ENCODE data around the gene ABL1.

The ABL1 gene

DNA sequence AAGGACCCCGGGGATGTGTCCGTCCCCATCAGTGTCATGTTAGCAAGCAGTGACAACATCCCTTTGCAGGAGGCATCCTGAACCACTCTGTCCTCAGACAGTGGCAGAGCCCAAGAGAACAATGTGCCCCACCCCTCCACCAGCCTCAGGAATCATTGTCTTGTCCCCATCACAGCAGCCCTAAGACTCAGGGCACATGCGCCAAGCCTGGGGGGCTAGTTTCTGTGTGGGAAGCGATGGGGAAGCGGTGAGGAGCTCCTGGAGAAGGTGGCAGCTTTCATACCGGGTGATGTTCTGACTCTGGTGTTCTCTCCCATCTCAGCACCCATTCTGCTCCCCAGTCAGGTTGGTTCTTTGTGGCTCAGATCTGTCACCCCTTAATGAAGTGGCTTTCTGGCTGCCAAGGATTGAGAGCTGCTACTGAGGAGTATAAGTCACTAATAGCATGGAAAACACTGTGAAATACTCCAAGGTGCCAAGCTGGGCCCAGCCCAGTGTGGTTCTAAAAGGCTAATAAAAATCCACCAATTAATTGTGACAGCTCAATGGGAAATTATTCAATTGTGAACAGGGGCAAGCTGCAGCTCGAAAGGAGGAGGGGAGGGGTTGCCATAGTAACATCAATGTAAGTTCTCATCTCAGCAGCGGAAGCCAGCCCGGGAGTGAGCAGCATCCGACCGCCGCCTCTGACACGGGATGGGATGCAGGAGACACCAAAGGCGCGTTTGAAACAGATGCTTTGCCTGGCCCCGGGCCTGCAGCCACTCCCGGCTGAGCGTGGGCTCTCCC lies 56.8 kb downstream of the ABL1 start:
- no peak for DNase-seq (ENCODE audit: low spot score)

DNA sequence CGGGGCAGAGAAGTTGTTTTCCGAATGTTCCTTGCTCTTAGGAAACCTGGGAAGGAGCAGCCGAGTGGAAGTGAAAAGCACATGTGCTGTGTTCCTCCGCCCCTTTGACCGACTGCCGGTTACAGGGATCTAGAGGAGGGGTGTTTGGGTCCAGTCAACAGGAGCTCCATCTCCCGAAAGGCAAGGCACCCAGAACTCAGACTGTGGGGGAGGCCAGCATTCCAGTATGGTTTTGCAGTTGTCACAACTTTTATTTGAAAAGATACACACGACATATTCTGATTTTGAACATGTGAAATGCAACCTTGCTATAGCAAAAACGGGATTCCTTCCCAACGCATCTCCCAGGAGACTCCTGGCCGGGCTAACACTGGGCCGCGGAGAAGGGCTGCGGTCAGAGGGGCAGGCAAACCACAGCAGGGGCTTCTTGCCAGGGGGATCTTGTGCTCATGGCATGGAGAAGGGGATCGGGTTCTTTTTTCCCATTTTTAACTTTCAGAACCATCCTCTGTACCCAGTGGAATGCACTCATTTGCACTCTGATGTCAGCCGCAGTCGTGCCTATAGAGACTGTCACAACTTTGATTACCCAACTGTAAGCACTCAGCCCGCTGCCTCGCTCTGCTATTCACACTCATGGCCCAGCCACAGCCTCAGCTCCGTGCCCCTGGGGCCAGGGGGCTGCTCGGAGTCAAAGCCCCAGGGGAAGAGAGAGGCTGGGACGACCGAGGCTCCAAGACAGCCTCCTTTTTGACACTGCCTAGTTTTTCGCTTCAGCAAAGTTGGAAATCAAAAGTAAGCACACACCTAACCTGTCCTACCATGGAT lies 57.6 kb downstream of the ABL1 start:
- no peak for DNase-seq (ENCODE audit: low spot score)

DNA sequence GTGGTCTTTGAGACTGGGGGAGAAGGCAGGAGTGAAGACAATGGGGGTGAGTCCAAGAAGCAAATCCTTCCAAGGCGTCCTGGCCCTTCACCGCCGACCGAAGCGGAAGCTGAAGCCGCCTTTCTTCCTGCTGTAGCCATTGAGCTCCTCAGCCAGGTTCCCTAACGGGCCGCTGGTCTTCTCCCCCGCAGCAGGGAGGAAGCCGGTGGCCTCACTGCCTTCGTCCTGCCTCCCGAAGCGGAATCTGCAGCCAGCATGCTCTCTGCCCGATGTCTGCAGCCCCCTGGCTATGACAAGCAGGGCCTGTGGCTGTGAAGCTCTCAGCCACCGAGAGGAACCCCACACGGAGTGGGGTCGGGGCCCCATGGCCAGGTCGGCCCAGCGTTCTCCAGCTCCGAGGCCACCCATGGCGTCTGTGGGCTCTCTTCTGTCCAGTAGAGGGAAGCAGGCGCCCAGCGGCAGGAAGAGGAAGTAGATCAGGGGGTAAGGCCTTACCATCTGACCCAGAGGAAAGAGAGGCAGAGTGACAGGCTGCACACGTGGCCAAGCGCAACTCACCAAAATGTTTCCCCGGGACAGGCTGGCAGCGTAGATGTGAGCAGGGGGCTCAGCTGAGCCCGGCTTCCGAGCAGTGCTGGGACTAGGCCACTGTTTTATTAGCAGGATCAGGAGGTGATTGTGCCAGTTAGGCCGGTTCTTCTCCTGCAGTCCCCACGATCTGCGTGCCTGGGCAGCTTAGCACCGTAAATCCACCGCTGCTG lies 58.5 kb downstream of the ABL1 start:
- DNase-seq (ENCODE audit: low spot score): no peak

DNA sequence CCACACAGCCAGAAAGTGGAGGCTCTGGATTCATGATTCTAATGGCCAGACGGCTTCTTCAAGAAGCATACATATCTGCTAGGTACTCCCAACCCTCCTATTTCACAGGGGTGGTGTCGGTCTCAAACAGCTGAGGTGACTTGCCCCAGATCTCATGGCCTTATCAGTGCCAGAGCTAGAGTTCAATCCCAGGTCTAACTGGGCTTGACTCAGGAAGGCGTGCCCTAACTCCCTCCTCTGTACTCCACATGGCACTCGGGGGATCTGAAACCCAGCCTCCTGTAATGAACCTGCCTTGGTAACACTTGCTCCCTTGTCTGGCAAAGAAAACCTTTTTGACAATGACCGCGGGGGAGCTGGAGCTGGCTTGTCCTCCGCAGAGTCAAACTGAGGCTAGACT lies 59.5 kb downstream of the ABL1 start:
- DNase-seq (ENCODE audit: low spot score): no peak

DNA sequence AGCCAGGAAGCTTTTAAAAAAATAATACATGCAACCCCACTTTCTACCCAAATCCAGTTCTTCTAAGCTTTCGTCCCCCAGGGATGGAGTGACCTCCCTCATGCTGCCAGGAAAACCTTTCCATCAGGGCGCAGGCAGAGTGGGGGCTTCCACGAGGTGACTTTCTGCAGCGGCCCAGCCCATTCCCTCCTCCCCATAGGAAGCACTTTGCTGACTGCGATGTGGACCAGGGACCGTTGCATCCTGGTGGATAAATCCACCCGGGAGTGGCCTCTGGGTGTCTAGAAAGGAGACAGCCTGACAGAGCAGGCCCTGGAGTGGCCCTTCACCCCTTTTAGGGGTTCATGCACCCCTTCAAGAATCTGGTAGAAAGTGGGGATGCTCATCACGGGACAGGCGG lies 60.0 kb downstream of the ABL1 start:
- no peak for DNase-seq (ENCODE audit: low spot score)

DNA sequence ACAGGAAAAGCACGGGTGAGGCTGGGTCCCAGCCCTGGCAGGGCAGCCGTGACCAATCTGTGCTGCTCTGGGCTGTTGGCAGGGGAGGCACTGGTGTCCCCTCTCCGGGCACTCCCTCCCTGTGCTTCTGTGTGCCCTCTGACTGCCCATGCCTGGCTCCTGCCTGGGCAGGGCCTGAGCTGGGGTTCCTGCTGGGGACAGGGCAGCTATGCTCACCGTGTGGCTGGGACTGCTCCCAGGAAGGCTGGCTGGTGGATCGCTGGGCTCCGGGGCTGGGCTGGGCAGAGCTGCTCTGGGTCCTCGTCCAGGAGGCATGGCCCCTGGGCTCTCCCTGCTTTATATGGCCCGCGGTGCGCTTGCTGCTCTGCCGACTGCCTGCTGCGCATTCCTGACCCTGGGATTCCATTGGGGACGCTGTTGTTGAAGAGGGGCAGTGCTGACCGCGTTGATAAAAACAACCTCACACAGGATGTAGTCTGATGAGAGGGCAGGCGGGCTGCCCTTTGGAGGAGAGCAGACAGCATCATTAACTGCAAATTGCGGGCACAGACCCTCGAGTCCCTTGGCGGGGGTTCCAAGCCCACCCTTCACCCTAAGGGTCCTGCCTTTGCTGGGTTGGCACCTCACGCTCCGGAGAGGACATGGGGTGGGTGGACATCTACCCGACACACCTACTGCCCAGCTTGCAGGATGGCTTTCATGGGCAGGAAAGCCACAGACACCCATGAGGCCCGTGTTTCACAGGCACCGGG lies 60.6 kb downstream of the ABL1 start:
- DNase-seq (ENCODE audit: low spot score): no peak

DNA sequence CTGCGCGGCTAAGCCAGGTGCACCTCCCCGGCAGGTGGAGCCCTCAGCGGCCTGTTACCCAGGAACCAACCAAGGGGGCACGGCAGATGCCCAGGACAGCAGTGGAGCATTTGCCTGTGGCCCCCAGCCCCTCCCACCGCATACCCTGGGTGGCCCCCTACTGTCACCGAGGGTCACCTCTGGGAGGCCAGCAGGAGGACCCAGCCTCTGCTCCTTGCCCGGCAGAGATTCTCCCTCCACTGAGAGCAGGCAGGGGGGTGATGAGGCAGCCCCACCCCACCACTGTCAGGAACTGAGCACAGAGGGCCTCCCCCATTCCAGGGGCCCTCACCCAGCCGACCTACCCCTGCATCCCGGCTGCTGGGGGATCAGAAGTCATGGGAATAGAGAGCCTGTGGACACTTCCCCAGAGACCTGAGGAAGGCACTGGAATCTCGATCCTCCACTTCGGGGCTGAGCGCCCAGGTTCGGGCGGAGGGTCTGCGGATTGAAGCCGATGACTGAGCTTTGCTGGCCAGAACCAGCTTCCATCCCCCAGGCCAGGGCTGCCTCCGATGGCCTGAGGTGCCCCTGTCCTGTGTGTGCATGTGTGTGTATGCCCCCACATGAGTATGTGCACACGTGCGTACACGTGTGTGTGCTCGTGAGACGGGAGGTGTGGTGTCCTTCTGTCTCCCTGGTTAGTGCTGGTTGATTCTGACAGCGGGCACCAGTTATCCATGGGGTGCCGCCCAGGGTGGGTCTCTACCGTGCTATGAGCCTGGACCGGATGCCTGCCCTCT lies 61.4 kb downstream of the ABL1 start, which contains the start of gene QRFP:
Gene QRFP, minus strand, starts transcription at position 580 of the 782 bp plus-strand sequence. CDS start 2,974 bp downstream, outside the sequence.
- DNase-seq (ENCODE audit: low spot score): no peak

DNA sequence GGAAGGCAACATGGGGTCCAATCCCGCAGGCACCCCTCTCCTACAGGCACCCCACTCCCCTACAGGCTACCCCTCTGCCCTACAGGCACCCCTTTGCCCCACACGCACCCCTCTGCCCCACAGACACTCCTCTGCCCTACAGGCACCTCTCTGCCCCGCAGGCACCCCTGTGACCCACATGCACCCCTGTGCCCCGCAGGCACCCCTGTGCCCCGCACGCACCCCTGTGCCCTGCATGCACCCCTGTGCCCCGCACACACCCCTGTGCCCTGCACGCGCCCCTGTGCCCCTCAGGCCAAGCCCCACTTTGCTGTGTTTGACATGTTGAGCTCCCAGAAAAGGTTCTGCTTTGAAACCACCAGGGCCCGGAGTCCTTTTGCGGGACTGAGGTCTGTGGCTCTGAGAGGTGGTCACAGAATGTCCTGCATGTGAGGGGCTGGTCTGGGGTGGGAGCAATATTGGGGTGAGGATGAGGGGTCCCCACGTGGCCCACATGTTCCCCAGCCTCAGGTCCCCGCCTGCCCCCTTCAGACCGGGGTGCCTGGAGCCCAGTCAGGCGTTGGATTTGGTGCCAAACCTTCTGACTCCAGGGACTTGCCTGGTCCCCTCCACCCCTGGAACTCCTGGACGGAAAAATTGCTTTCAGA lies 62.2 kb downstream of the ABL1 start:
- DNase-seq (ENCODE audit: low spot score): no peak

DNA sequence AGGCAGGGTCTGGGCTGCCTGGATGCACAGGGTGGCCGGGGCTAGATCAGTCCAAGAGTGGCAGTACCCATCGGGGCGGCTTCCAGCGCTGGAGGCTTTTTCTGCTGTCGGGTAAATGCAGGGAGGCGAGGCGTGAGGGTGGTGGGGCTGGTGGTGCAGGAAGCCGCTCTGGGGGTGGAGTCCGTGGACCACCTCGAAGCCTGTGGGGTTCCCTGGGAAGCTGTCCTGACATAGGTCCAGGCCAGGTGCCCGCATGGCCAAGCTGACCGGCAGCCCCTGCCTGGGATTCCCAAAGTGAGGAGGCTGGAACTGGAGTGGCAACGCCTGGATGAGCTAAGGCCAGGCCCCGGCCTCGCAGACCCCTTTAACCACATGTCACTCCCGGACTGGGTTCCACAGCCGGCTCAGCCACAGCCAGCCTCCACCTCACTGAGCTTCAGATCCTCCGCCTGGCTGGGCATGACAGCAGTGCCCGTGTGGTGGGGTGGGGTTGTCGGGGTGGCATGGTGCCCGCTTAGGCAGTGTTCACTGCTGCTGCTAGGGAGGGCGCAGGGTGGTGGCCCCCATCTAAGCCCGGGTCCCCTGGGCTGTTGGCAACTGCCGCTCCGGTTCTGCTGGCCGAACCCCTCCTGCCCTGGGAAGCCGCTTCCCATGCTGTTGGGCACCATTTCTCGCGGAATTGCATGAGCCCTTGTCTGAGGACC lies 62.9 kb downstream of the ABL1 start:
- no peak for DNase-seq (ENCODE audit: low spot score)

DNA sequence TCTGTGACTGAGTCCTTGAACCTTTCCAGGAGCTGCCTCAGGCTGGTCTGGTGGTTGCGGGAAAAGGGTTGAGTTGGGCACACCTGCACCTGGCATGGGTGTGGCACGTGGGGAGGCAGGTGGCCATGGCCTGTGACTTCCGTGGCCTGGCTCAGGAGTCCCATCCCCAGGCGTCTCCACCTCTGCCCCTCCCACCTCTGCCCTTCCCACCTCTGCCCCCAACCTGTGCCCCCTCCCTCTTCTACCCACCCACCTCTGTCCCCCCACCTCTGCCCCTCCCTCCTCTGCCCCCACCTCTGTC lies 63.4 kb downstream of the ABL1 start:
- no peak for DNase-seq (ENCODE audit: low spot score)

DNA sequence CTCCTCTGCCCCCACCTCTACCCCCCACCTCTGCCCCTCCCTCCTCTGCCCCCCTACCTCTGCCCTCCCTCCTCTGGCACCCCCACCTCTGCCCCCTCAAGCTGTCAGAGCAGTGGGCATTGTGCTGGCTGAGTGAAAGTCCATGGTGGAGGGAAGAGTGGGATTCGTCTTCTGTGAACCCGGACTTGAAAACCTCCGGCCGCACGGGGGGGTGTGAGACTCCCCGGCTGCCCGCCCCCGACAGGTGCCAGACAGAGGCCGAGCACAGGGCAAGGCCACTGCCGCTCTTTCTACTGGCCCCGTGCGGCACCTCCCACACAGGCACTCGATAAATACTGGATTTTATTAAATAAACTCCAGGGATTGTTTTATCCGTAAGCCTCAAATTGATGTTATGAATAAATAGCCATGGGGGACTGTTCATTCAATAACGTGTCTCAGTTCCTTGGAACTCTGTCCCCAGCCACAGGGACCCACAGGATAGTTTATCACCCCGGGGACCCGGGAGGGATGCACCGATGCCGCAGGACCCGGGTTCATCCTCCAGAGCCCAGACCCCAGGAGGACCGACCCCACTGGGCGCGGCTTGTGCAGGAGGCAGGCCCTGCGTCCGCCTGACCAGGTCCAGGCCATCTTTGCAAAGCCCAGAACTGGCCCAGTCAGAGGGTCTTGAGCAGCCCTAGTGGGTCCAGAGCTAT lies 64.1 kb downstream of the ABL1 start:
- DNase-seq (ENCODE audit: low spot score): no peak

DNA sequence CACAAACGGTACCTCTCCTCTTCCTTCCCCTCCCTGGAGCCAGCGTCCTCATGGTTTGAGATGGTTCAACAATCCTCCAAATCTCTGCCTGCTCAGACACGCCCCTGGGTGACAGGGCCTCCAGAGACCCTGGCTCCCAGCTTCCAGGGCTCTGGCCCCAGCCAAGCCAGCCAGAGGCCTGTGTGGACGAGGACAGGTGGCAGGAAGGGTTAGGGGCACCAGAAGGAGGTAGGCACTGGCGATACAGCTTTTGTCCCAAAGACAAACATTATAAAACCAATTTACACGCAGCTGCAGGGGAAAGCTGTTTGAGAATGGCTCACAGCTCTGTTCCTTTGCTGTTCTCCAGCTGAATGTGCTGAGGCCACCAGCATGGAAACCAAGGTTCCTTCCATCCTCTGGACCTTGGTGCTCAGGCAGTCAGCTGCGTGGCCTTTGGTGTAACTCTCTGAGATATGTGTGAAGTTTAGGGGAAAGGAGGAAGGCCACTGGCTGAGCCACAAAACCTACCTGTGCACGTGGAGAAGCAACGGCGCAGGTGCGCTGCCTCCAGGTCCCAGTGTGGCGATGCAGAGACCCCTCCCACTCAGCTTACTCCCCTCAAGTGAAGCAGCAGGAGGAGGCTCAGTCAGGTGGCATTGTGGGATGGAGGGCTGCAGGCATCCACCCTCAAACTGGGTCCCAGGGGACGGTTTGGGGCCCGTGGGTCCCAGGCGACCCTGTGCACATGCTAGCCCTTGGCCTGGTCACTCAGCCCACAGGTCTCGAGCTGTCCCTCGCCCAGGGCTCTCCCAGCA lies 65.8 kb downstream of the ABL1 start:
- DNase-seq (ENCODE audit: low spot score): no peak

DNA sequence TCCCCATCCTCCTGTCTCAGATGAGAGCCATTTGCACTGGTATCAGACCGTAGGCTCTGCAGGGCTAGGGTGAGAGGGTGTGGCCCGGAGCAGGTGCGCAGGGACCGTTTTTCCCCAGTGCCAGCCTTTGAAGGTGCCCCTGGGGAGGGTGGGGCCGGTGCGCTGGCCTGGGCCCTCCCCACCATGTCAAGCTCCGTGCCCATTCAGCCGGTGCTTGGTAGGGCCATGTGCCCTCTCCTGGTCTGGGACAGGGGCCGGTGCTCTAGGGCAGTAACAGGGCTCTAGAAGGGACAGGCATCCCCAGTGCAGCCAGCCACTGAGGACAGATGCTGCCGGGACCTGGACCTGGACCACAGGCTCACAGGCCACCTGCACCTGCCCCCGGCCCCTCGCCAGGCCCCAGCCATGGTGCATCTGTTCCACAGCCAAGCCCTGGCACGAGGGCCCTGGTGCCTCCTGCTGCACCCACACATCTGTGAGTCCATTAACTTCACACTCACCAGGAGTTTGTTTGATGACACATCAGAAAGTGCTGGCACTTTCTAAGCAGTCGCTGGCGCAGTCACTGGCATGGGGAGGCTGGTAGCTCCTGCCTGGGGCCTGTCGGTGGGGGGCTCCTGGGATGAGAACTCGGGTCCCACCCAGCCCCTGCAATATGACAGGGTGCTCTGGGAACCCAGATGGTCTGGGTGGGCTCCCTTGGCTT lies 66.6 kb downstream of the ABL1 start:
- DNase-seq (ENCODE audit: low spot score): no peak

DNA sequence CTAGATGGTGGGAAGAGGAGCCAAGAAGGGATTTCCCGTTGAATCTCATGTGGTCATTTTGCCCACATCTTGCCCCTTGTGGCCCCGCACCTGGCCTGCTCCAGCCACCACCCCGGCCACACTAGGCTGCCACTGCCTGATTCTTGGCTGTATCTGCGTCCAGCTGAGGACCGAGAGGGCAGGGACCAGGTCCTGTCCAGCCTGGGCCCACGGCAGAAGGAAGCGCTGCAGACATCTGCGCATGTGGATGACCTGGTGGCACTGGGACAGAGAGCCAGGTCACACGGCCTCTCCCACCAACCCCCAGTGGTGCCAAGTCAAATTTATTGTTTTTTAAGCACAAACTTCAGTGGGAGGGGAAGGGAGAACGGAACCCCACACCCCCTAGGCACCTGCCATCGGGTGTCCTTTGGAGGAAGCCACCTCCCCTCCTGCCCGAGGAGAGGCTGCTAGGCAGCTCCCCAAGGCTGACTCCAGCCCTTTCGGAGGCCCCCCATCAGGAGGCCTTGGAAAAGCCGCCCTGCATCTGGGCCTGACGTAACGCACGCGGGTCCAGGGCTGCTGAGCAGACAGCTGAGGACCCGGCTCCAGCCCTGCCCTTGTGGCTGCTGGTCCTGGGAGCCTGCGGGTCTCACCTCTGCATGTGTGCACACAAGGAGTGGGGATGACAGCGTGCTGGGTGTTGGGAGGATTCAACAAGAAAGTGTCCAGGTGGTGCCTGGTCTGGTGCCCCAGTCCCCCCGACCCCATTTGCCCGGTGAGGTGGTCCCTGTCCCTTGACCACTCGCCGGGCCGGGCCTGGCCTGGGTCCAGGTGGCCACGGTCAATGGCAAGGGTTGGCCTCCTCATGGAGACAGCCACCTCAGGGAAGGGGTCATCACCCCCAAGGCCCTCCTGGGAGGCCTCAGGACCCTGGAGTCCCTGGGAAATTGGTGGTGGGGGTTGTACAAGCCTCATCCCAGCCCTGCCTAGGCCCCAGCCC lies 67.4 kb downstream of the ABL1 start:
- no peak for DNase-seq (ENCODE audit: low spot score)

DNA sequence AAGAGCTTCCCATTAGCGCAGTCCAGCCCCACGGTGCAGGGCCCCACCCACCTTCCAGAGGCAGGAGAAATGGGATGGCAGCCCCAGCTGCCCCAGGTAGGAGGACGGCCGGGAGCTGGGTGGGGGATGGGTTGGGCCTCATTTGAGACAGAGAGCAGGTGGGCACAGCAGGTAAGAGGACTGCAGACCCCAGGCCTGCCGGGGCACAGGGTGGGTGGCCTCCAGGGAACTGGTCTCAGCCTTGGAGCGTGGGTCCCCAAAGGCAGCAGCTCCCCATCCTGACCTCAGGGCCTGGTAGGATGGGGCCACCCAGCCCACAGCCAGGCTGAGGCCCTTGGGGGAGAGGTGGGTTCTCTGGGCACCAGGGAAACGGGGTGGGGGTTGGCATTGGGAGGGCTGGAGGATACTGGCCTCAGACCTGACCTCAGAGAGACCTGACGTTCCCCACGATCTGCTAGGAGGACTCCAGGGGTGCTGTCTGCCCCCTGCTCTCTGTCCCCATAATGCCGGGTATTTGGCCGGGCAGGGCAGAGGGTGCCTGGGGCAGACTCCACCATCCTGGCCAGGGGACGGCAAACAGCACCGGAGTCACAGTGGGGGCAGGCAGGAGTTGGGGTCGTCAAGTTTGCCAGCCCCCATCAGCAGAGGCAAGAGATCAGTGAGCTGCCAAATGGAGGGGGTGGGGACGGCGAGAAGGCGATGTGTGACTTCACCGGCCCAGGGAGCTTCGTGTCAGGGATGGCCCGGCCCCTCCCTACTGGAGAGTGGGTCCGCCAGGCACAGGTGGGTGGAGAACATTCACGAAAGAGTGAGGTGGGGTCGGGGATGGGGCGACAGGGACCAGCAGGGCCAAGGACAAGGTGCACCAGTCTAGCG lies 68.4 kb downstream of the ABL1 start:
- no peak for DNase-seq (ENCODE audit: low spot score)

Data from cerebellar cortex (tissue), 1 donor.